HG03442 (cell line): ENCODE data around the gene CLTB.
"Not testable (repeated sequence)": the region's sequence is repeated elsewhere in the genome, so short reads cannot be mapped to it uniquely, and the experiment has no call there.

ENCODE experiments used
- ATAC-seq: cut with Tn5 transposase; IDR thresholded peaks from one replicate; pipeline ENCODE4 v1.9.1; 2021; ENCODE audit warnings: mild to moderate bottlenecking, moderate library complexity; ENCODE audit not compliant: unreplicated experiment

Gene CLTB

GRCh38 chr5:176429972-176430371 is 13.6 kb upstream of the CLTB start:
- no peak for ATAC-seq

- ATAC-seq = no peak
Observed at GRCh38 chr5:176427971-176428370, 11.6 kb upstream of the CLTB start.

GRCh38 chr5:176426876-176427275 is 10.5 kb upstream of the CLTB start:
- ATAC-seq = no peak

GRCh38 chr5:176425791-176426190 is 9.5 kb upstream of the CLTB start:
- ATAC-seq = no peak

- ATAC-seq = no peak
Observed at GRCh38 chr5:176425138-176425537, 8.8 kb upstream of the CLTB start.

- no peak for ATAC-seq
Observed at GRCh38 chr5:176424181-176424580, 7.8 kb upstream of the CLTB start.

GRCh38 chr5:176420972-176421544 is 4.7 kb upstream of the CLTB start:
- no peak for ATAC-seq

- no peak for ATAC-seq
Observed at GRCh38 chr5:176420086-176420485, 3.7 kb upstream of the CLTB start.

GRCh38 chr5:176418251-176418650 is 1.9 kb upstream of the CLTB start:
- no peak for ATAC-seq

- no peak for ATAC-seq
Observed at GRCh38 chr5:176416965-176417364, 626 bp upstream of the CLTB start.

GRCh38 chr5:176415240-176415951 is 943 bp downstream of the CLTB start:
- ATAC-seq = no peak

- no peak for ATAC-seq
Observed at GRCh38 chr5:176414704-176415103, 1.6 kb downstream of the CLTB start.

GRCh38 chr5:176413709-176414191 is 2.6 kb downstream of the CLTB start:
- ATAC-seq = no peak

- ATAC-seq = no peak
Observed at GRCh38 chr5:176413255-176413565, 3.1 kb downstream of the CLTB start.

- ATAC-seq = no peak
Observed at GRCh38 chr5:176412517-176413254, 3.7 kb downstream of the CLTB start.

GRCh38 chr5:176410486-176411180 is 5.7 kb downstream of the CLTB start:
- ATAC-seq = no peak

GRCh38 chr5:176409765-176410164 is 6.6 kb downstream of the CLTB start:
- ATAC-seq = no peak

GRCh38 chr5:176408590-176408989 is 7.7 kb downstream of the CLTB start:
- ATAC-seq = no peak

- not testable (repeated sequence) for ATAC-seq
Observed at GRCh38 chr5:176408252-176408573, 8.1 kb downstream of the CLTB start.

- ATAC-seq = no peak
Observed at GRCh38 chr5:176407456-176408251, 8.7 kb downstream of the CLTB start.
